Osteoblast (primary cell): Measurements from ENCODE around the gene AHDC1. TPM values are rescaled to one million over a fixed set of nuclear protein-coding genes. Genes with fewer than 3 reads are reported as not detected.

Experiments
- DNase-seq: peaks from one replicate; pipeline ENCODE4 v3.0.0; 2011; ENCODE audit warnings: low spot score, mixed read lengths; ENCODE audit not compliant: insufficient read length; ENCODE audit errors: missing footprints
- H2AFZ ChIP-seq: 2 replicates; pipeline ENCODE4 v1.6.0; 2011; ENCODE audit warnings: mild to moderate bottlenecking, low read length
- H3K27ac ChIP-seq: 2 replicates; pipeline ENCODE4 v1.5.1; 2011; ENCODE audit warnings: mild to moderate bottlenecking, low read depth, low read length, moderate library complexity
- H3K27me3 ChIP-seq: 2 replicates; pipeline ENCODE4 v1.6.0; 2012; ENCODE audit warnings: mild to moderate bottlenecking, control low read depth, inconsistent platforms, low read length, moderate library complexity; ENCODE audit not compliant: insufficient read depth
- H3K36me3 ChIP-seq: 2 replicates; pipeline ENCODE4 v1.5.1; 2011; ENCODE audit warnings: mild to moderate bottlenecking, low read length, control low read depth, moderate library complexity; ENCODE audit not compliant: insufficient read depth
- H3K4me1 ChIP-seq: 2 replicates; pipeline ENCODE4 v1.5.1; 2011; ENCODE audit warnings: mild to moderate bottlenecking, low read length, control low read depth, moderate library complexity; ENCODE audit not compliant: insufficient read depth
- H3K4me2 ChIP-seq: 2 replicates; pipeline ENCODE4 v1.6.0; 2011; ENCODE audit warnings: mild to moderate bottlenecking, low read length; ENCODE audit not compliant: insufficient read depth
- H3K4me3 ChIP-seq: fragments of 200-600 bp; sonication (generic); 3 replicates; pipeline ENCODE4 v1.5.1; 2012; ENCODE audit warnings: mild to moderate bottlenecking, low read length, inconsistent platforms; ENCODE audit not compliant: insufficient read depth
- H3K79me2 ChIP-seq: 2 replicates; pipeline ENCODE4 v1.6.0; 2012; ENCODE audit warnings: mild to moderate bottlenecking, low read length, control low read depth, inconsistent platforms; ENCODE audit not compliant: insufficient read depth
- H3K9me3 ChIP-seq: 2 replicates; pipeline ENCODE4 v1.5.1; 2011; ENCODE audit warnings: low read depth, low read length, control low read depth
- H4K20me1 ChIP-seq: 2 replicates; pipeline ENCODE4 v1.6.0; 2012; ENCODE audit warnings: mild to moderate bottlenecking, low read length, control low read depth; ENCODE audit not compliant: insufficient read depth
- total RNA-seq: library from RNA; depleted of rRNA; stranded (reverse); fragments of >200 nt; gene quantifications from 2 replicates; pipeline ENCODE4 v1.2.3, GENCODE V29; 2012
- TF ChIP-seq, protein P1 (sequence below): IDR thresholded peaks from 2 replicates; pipeline ENCODE4 v1.5.1; 2011; ENCODE audit warnings: mild to moderate bottlenecking, low read depth, low read length, moderate library complexity; ENCODE audit errors: extremely low read depth

The AHDC1 gene
- total RNA-seq, 1 donor, result 11.2 TPM

DNA sequence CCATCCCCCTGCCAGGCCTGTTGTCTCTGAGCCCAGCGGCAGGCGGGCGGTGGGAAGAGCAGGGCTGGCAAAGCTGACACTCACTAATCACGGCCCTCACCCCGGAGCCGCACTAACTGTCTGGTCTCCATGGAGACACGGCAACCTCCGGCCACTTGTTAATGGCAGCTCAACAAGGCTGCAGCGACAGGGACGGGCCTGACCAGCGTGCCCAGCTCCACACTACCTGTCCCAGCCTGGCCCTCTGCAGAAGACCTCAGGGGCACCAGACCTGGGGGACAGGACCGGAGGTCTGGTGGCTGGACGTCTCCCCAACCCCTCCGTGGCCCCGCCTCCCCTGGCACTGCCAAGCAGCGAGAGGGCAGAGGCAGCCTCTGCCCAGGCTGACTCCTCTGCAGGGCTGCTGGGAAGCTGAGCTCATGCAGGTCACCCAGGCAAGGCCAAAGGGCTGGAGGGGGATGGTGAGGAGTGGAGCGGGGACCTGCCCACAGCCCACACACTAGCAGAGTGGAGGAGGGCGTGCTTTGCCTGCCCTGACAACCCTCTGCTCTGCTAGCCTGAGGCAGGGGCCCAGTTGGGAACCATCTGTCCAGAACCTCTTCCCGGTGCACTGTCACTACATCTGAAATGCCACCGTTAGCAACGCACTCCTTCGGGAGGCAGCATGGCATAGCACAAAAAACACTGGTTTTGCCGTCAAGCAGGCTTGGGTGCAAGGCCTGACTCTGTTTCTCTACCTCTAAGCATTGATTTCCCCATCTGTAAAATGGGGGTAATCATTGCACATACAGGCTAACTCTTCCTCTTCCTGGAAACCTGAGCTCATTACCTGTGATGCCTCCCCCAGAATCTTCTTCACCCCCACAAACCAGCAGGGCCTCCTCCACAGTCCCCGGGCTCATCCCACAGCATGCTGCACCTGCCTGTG, 84.3 kb downstream of the AHDC1 start:
- no peaks in the 10 kb centered on the region for H3K27me3 ChIP-seq
- no peaks in the 10 kb centered on the region for H3K9me3 ChIP-seq
- TF ChIP-seq, protein P1, sequence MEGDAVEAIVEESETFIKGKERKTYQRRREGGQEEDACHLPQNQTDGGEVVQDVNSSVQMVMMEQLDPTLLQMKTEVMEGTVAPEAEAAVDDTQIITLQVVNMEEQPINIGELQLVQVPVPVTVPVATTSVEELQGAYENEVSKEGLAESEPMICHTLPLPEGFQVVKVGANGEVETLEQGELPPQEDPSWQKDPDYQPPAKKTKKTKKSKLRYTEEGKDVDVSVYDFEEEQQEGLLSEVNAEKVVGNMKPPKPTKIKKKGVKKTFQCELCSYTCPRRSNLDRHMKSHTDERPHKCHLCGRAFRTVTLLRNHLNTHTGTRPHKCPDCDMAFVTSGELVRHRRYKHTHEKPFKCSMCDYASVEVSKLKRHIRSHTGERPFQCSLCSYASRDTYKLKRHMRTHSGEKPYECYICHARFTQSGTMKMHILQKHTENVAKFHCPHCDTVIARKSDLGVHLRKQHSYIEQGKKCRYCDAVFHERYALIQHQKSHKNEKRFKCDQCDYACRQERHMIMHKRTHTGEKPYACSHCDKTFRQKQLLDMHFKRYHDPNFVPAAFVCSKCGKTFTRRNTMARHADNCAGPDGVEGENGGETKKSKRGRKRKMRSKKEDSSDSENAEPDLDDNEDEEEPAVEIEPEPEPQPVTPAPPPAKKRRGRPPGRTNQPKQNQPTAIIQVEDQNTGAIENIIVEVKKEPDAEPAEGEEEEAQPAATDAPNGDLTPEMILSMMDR, result no peak
- H4K20me1 ChIP-seq, result no peaks in the 10 kb centered on the region
- no peaks in the 10 kb centered on the region for H3K79me2 ChIP-seq
- peak overlapping the region; percentile 68 for H2AFZ ChIP-seq
- H3K36me3 ChIP-seq, result no peaks in the 10 kb centered on the region
- H3K27ac ChIP-seq, result no peak overlapping the region
- peak overlapping the region; percentile 47 for H3K4me3 ChIP-seq
- H3K4me2 ChIP-seq, result peak overlapping the region; percentile 32
- H3K4me1 ChIP-seq, result peaks cover 6% of the 10 kb centered on the region
- peak; percentile 92 for DNase-seq

DNA sequence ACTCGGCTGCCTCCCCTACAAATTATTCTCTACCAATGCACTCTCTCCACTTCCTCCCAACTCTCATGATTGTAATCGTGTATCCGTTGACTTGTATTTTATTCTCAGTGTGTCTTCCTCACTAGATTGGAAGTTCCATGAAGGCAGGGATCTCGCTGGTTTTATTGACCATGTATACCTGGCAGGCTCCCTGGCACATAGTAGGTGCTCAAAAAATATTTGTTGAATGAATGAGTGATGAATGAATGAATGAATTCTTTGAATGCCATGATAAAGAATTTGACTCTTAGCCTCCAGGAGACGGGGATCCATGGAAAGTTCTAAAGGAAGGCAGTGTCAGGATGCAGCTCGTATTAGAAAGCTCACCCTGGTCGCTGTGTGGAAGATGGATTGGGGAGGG, 85.1 kb downstream of the AHDC1 start:
- Histone ChIP-seq H3K27ac (no peak overlapping the region), H4K20me1 (no peaks in the 10 kb centered on the region), H3K9me3 (no peaks in the 10 kb centered on the region), H3K4me1 (peaks cover 6% of the 10 kb centered on the region), H3K4me2 (no peak overlapping the region), H3K27me3 (no peaks in the 10 kb centered on the region), H3K36me3 (no peaks in the 10 kb centered on the region), H3K79me2 (no peaks in the 10 kb centered on the region), H3K4me3 (no peak overlapping the region), H2AFZ (no peak overlapping the region)
- TF ChIP-seq, protein P1, result no peak
- no peak for DNase-seq

DNA sequence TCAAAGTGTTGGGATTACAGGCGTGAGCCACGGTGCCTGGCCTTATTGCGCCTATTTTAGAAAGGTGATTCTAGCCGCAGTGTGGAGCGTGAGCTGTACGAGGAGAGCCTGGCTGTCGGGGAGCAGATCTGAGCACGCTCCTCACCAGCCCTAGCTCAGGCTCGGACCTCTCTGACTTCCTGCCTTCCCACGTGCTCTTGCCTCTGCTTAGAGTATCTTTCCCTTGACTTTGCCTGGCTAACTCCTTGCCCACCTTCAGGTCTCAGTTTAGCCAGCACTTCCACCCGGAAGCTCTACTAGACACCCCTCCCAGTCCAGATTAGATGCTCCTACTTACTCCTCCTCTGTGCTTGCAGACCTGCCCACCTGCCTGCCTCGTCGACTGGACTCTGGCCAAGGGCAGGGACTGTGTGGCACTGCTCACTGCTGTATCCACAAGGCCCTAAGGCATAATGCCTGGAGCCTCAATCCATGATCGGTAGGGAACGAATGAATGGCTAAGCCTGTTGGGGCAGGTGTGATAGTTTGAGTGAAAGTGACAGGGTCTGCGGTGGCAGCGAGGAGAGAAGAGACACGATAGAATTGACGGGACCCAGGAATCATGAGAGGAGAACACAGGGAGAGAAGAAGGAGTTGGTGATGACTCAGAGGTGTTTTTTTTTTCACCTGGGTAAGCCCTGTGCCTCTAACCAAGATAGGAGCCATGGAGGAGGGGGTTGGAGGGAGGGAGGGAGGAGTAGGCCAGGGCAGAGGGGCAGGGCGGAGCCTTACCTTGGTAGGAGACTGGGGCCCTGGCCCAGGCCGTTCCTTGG, 85.8 kb downstream of the AHDC1 start:
- Histone ChIP-seq H2AFZ (no peak overlapping the region), H3K4me2 (no peak overlapping the region), H4K20me1 (no peaks in the 10 kb centered on the region), H3K4me3 (no peak overlapping the region), H3K36me3 (no peaks in the 10 kb centered on the region), H3K4me1 (peaks cover 6% of the 10 kb centered on the region), H3K9me3 (no peaks in the 10 kb centered on the region), H3K27ac (no peak overlapping the region), H3K27me3 (no peaks in the 10 kb centered on the region), H3K79me2 (no peaks in the 10 kb centered on the region)
- TF ChIP-seq, protein P1, result no peak
- peak; percentile 78 for DNase-seq

DNA sequence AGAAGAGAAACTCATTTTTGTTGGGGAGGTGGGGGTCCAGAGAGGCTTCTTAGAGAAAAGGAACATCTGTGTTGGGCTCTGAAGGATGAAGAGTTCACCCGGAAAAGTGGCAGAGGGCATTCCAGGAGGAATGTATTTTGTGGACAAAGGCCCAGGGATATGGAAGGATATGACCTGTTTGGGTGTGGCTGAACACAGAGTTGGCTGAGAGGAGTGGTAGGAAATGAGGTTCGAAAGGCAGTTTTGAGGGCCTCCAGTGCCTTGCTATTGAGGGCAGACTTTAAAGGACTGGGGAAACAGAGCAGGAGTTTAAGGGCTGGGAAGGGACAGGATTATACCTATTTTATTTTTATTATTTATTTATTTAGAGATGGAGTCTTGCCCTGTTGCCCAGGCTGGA, 86.6 kb downstream of the AHDC1 start:
- Histone ChIP-seq H2AFZ (no peak overlapping the region), H3K27me3 (no peaks in the 10 kb centered on the region)

More for the DNA sequence above, 86.6 kb downstream of the AHDC1 start:
- TF ChIP-seq, protein P1, result no peak
- Histone ChIP-seq H4K20me1 (no peaks in the 10 kb centered on the region), H3K4me2 (no peak overlapping the region), H3K79me2 (no peaks in the 10 kb centered on the region), H3K4me3 (no peak overlapping the region), H3K27ac (no peak overlapping the region), H3K36me3 (no peaks in the 10 kb centered on the region), H3K9me3 (no peaks in the 10 kb centered on the region), H3K4me1 (peaks cover 6% of the 10 kb centered on the region)
- peak; percentile 77 for DNase-seq
